PC-3 (cell line): ENCODE data around the gene PEX6. TPM values are rescaled to one million over a fixed set of nuclear protein-coding genes. Genes with fewer than 3 reads are reported as not detected.
A peak's percentile ranks its signal among the peaks of the same experiment; 100 is the strongest.

Experiments used
- ATAC-seq: fragments of 200-7000 bp; cut with Tn5 transposase; 2 replicates; pipeline ENCODE4 v1.9.1; 2020; ENCODE audit warnings: mild to moderate bottlenecking, moderate library complexity
- BruUV-seq: library from RNA; stranded (reverse); fragments of 400-500 nt; replicated peaks from 2 replicates; lab custom pipeline; 2021; lab: Mats Ljungman, UMichigan
- CTCF ChIA-PET: fragments of 300-600 bp; sonication (Branson Sonifier 250); formaldehyde crosslinking; loops from one replicate; lab custom pipeline; 2022; ENCODE audit warnings: antibody characterized with exemption; lab: Charles Lee
- POLR2A ChIA-PET: fragments of 300-600 bp; sonication (Branson Sonifier 250); formaldehyde crosslinking; loops from one replicate; lab custom pipeline; 2022; ENCODE audit warnings: antibody characterized with exemption; ENCODE audit not compliant: unreplicated experiment; lab: Charles Lee
- DNase-seq: peaks from one replicate; pipeline ENCODE4 v3.0.0-alpha.2; 2015
- H2AFZ ChIP-seq: fragments of 300-600 bp; sonication (generic); 2 replicates; pipeline ENCODE4 v1.6.0; 2016; ENCODE audit warnings: antibody characterized with exemption, low read length
- H3F3A ChIP-seq: fragments of 300-600 bp; sonication (generic); one replicate; pipeline ENCODE4 v1.6.0; 2017; ENCODE audit warnings: antibody characterized with exemption, low read length, control low read depth, mild to moderate bottlenecking; ENCODE audit not compliant: unreplicated experiment
- H3K27ac ChIP-seq: fragments of 300-600 bp; sonication (generic); 2 replicates; pipeline ENCODE4 v1.5.1; 2016; ENCODE audit warnings: mild to moderate bottlenecking, low read length
- H3K27me3 ChIP-seq: fragments of 300-600 bp; sonication (generic); 2 replicates; pipeline ENCODE4 v1.6.1; 2016; ENCODE audit warnings: low read length, mixed read lengths
- H3K36me3 ChIP-seq: fragments of 300-600 bp; sonication (generic); 2 replicates; pipeline ENCODE4 v1.6.1; 2016; ENCODE audit warnings: low read depth, mixed run types, low read length, mixed read lengths
- H3K4me1 ChIP-seq: fragments of 300-600 bp; sonication (generic); 2 replicates; pipeline ENCODE4 v1.5.1; 2016; ENCODE audit warnings: low read length; ENCODE audit not compliant: insufficient read depth
- H3K4me2 ChIP-seq: fragments of 300-600 bp; sonication (generic); 2 replicates; pipeline ENCODE4 v1.6.0; 2016; ENCODE audit warnings: low read length
- H3K4me3 ChIP-seq: fragments of 300-600 bp; sonication (generic); 2 replicates; pipeline ENCODE4 v1.5.1; 2016; ENCODE audit warnings: mild to moderate bottlenecking, low read length, mixed read lengths
- H3K79me2 ChIP-seq: fragments of 300-600 bp; sonication (generic); 2 replicates; pipeline ENCODE4 v1.6.1; 2017; ENCODE audit warnings: low read length, mixed read lengths
- H3K9ac ChIP-seq: fragments of 300-600 bp; sonication (generic); 2 replicates; pipeline ENCODE4 v1.6.0; 2016; ENCODE audit warnings: mild to moderate bottlenecking, low read length
- H3K9me2 ChIP-seq: fragments of 300-600 bp; sonication (generic); replicated peaks from 2 replicates; pipeline ENCODE4 v1.6.1; 2016; ENCODE audit warnings: mixed run types, low read length, mixed read lengths
- H3K9me3 ChIP-seq: fragments of 300-600 bp; sonication (generic); 2 replicates; pipeline ENCODE4 v1.6.1; 2016; ENCODE audit warnings: low read length, mixed read lengths
- H4K20me1 ChIP-seq: fragments of 300-600 bp; sonication (generic); 2 replicates; pipeline ENCODE4 v1.6.1; 2016; ENCODE audit warnings: low read length, mixed read lengths
- CTCF ChIP-seq: fragments of 300-600 bp; sonication (generic); conservative IDR thresholded peaks from 2 replicates; pipeline ENCODE4 v1.5.1; 2017; ENCODE audit warnings: antibody characterized with exemption, low read depth, mild to moderate bottlenecking, low read length
- EZH2 ChIP-seq: fragments of 300-600 bp; sonication (generic); IDR thresholded peaks from one replicate; pipeline ENCODE4 v1.6.1; 2017; ENCODE audit warnings: antibody characterized with exemption, mild to moderate bottlenecking, low read length; ENCODE audit not compliant: unreplicated experiment
- EZH2phosphoT487 ChIP-seq: fragments of 300-600 bp; sonication (generic); IDR thresholded peaks from 2 replicates; pipeline ENCODE4 v1.6.1; 2018; ENCODE audit warnings: mild to moderate bottlenecking, antibody characterized with exemption, low read length, borderline replicate concordance
- intact Hi-C: fragments of 100-400 bp; cut with micrococcal nuclease; formaldehyde crosslinking; loops from 2 replicates; pipeline ENCODE4 v1.9.0; 2023
- total RNA-seq: library from RNA; depleted of rRNA; stranded (reverse); fragments of >200 nt; gene quantifications from 2 replicates; pipeline ENCODE4 v1.2.3, GENCODE V29; 2014

Gene PEX6
- total RNA-seq, 1 experiment from 2014 or later = 35.9 TPM

DNA sequence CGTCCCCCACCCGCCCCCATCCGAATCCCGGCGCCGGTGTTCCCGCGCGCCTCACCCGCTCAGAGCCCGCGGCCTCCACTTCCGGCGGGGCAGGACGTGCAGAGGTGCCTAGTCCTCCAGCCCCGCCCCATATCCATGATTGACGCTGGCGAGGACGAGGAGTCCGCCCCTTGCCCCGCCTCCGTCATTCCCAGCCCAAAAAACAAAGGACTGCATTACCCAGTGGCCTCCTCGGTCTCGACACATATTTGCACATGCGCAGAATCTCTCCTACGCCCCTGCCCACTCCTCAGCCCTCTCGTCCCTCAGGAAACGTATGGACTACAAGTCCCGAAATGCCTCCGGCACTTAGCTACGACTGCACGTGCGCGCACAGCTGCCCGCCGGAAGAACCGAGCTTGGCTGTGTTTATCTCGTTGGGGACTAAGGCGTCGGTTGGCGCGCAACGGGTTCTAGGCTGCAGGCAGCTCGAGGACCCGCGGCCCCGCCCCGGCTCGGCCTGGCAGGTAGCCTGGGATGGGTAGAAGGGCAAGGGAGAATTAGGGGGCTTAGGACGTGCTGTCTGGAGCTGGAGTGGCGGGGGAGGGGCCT is 35.0 kb upstream of the PEX6 start, which contains the start of the genes KLHDC3 and MEA1:
Gene KLHDC3, plus strand, starts transcription at position 407 of the 591 bp plus-strand sequence. CDS start 2,944 bp downstream, outside the sequence.
Gene MEA1, minus strand, starts transcription at position 104 of the 591 bp plus-strand sequence. CDS start 133 bp downstream, outside the sequence.
- DNase-seq = peak; percentile 99
- Histone ChIP-seq H2AFZ (peak within 1 kb of the TSS; percentile 88), H3K79me2 (peaks cover 52% of the 10 kb centered on the region), H3K36me3 (peaks cover 28% of the 10 kb centered on the region; the same call in 1 of the 2 replicates), H3K27me3 (no peaks in the 10 kb centered on the region), H3K4me3 (peak within 1 kb of the TSS; percentile 91), H4K20me1 (no peaks in the 10 kb centered on the region), H3K4me2 (peak within 1 kb of the TSS; percentile 95), H3K9me2 (no peaks in the 10 kb centered on the region), H3K27ac (peak within 1 kb of the TSS; percentile 17; the same call in 1 of the 2 replicates), H3K4me1 (peaks cover 23% of the 10 kb centered on the region), H3F3A (no peaks in the 10 kb centered on the region), H3K9ac (peak within 1 kb of the TSS; percentile 90), H3K9me3 (no peaks in the 10 kb centered on the region)
- CTCF ChIA-PET = interaction anchor here (0.6 kb wide), 1 partner anchor 130 kb away, joined by 3 read pairs; no protein-coding TSS in a partner anchor
- peak; percentile 92 for ATAC-seq
- no TSS peak for BruUV-seq
- intact Hi-C loops = loop anchor here (2.0 kb wide), 1 partner anchor 29 kb away; the partner anchor contains the start of gene PPP2R5D
- POLR2A ChIA-PET = interaction anchor here (0.5 to 1.4 kb wide), 8 partner anchors 35 to 724 kb away, joined by 3 to 15 read pairs (median 8); partner anchors contain the start of genes CUL7, CUL9 and PEX6
- no peak for TF ChIP-seq EZH2phosphoT487
- TF ChIP-seq CTCF = no peak
- no peak for TF ChIP-seq EZH2

DNA sequence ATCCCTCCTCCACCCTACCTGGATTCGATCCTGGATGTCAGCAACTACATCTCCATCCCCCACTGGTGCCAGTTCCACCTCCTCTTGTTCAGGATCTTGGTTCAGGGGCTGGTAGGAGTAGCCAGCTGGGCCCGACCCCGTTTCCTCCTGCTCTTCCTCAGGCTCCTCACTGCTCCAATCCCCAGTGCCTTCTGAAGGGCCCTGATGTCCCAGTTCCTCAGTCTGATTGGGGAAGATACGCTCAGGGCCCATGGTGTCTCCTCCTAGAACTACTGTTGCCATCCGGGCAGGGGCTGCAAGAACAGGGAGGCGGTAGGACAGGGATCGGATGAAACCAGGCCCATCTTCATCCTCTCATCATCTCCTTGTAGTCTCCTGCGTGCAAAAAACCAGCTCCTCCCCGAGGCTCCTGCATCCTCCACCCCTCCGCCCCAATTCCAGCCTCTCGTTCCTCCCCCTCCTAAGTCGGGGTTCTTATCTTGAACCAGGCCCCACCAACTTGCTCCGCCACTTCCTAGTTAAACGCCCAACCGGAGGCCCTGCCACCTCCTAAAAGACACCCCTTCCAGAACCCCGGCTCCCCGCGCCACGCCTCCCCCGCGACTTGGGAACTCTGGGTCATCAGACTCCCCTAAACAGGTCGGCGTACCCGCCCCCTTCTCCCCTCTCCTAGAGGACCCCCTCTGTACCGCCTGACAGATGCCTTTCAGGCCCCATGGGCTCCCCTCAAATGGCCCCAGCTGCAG is 34.3 kb upstream of the PEX6 start:
- Histone ChIP-seq H3K27ac (no peak overlapping the region), H2AFZ (peak overlapping the region; percentile 88), H3K9me2 (no peaks in the 10 kb centered on the region), H3K36me3 (peaks cover 28% of the 10 kb centered on the region), H3K27me3 (no peaks in the 10 kb centered on the region), H3K79me2 (peaks cover 52% of the 10 kb centered on the region), H4K20me1 (no peaks in the 10 kb centered on the region), H3F3A (no peaks in the 10 kb centered on the region), H3K4me2 (peak overlapping the region; percentile 95), H3K4me1 (peaks cover 23% of the 10 kb centered on the region), H3K9me3 (no peaks in the 10 kb centered on the region), H3K9ac (peak overlapping the region; percentile 86), H3K4me3 (peak overlapping the region; percentile 91)
- BruUV-seq = no TSS peak
- no peak for DNase-seq
- POLR2A ChIA-PET = interaction anchor here (0.6 kb wide), 1 partner anchor 84 kb away, joined by 14 read pairs; the partner anchor contains the start of gene CNPY3
- CTCF ChIA-PET = no interaction called here
- intact Hi-C loops = no loop called here
- peak; percentile 9 for ATAC-seq
- no peak for TF ChIP-seq EZH2
- no peak for TF ChIP-seq EZH2phosphoT487
- no peak for TF ChIP-seq CTCF
